ENCODE measurements around the gene SASH1. TPM values are rescaled to one million over a fixed set of nuclear protein-coding genes. Genes with fewer than 3 reads are reported as not detected.
"Not testable (repeated sequence)": the region's sequence is repeated elsewhere in the genome, so short reads cannot be mapped to it uniquely, and the experiment has no call there.

SASH1 gene
- total RNA-seq, 1 experiment from 2014 or later = 42.0 TPM

DNA sequence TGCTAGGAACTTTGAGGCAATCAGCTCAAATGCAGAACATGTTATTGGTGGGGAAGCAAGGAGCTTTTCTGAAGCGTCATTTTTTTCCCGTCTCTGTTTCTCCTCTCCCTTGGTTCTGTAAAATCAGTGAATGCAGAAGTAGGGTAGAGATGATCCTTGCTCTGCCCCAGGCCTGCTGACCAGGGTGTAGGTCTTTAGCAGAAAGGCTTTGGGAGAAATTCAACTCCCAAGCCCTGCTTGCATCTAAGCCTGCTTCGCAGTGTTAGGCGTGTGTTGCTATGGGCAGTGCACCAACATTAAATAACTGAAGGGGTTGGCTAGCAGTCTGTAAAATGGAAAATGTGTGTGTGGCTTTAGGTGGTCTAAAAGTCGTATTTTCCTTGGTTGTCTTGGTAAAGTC lies 45.9 kb downstream of the SASH1 start:
- H3K27me3 ChIP-seq (replicated peaks; ENCODE audit: control insufficient read depth, insufficient read depth, low read length) = no peaks in the 10 kb centered on the region
- H3K27me3 Mint-ChIP-seq (ENCODE audit: insufficient read depth, unreplicated experiment) = no peaks in the 10 kb centered on the region
- H3K27ac Mint-ChIP-seq (ENCODE audit: unreplicated experiment) = peak overlapping the region; percentile 34
- peaks cover 25% of the 10 kb centered on the region for H3K36me3 Mint-ChIP-seq (ENCODE audit: insufficient read depth, unreplicated experiment)
- BruUV-seq (replicated peaks) = no TSS peak
- intact Hi-C loops (cut with micrococcal nuclease; ENCODE audit: unreplicated experiment) = no loop called here
- TF ChIP-seq, protein P1, sequence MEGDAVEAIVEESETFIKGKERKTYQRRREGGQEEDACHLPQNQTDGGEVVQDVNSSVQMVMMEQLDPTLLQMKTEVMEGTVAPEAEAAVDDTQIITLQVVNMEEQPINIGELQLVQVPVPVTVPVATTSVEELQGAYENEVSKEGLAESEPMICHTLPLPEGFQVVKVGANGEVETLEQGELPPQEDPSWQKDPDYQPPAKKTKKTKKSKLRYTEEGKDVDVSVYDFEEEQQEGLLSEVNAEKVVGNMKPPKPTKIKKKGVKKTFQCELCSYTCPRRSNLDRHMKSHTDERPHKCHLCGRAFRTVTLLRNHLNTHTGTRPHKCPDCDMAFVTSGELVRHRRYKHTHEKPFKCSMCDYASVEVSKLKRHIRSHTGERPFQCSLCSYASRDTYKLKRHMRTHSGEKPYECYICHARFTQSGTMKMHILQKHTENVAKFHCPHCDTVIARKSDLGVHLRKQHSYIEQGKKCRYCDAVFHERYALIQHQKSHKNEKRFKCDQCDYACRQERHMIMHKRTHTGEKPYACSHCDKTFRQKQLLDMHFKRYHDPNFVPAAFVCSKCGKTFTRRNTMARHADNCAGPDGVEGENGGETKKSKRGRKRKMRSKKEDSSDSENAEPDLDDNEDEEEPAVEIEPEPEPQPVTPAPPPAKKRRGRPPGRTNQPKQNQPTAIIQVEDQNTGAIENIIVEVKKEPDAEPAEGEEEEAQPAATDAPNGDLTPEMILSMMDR (IDR thresholded peaks at IDR 0.05; ENCODE audit: insufficient read depth in 1 of 2, low read depth in 1 of 2, low read length in 1 of 2, severe bottlenecking in 1 of 2, unreplicated experiment in 1 of 2) = no peak
- CTCF ChIA-PET = interaction anchor here (1.0 kb wide), 1 partner anchor 76 kb away, joined by 3 read pairs; no protein-coding TSS in a partner anchor
- peaks cover 6% of the 10 kb centered on the region for H3K4me1 Mint-ChIP-seq (ENCODE audit: low read depth, unreplicated experiment)
- no peaks in the 10 kb centered on the region for H3K36me3 ChIP-seq (ENCODE audit: control insufficient read depth, insufficient read depth, low read length)
- H3K9me3 Mint-ChIP-seq (ENCODE audit: unreplicated experiment) = no peaks in the 10 kb centered on the region
- no peak overlapping the region for H3K4me3 ChIP-seq (ENCODE audit: low read depth, low read length)
- no peaks in the 10 kb centered on the region for H3K4me1 ChIP-seq
- no peak for DNase-seq
- no peak overlapping the region for H3K4me3 Mint-ChIP-seq (ENCODE audit: unreplicated experiment)
- no peaks in the 10 kb centered on the region for H3K9me3 ChIP-seq
- POLR2A ChIA-PET = no interaction called here

DNA sequence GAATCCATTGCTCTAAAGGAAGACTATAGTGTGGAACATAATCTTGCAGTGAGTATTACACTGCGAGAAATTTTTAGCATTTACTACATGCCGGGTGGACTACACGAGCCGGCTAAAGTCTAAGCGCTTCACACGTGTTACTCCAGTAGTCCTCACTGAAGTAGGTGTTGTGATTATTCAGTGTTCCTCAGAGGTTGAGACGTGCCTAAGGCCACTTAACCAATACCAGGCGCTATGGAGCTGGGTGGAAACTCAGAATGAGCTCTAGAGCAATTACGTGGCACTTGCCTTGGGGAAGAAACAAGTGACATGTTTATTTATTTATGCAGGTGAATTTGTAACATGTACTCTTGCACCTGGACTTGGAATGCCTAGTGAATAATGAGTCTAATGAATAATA lies 46.4 kb downstream of the SASH1 start:
- no peaks in the 10 kb centered on the region for H3K4me1 ChIP-seq
- H3K4me3 ChIP-seq (ENCODE audit: low read depth, low read length) = no peak overlapping the region
- H3K4me1 Mint-ChIP-seq (ENCODE audit: low read depth, unreplicated experiment) = peaks cover 6% of the 10 kb centered on the region
- H3K27me3 Mint-ChIP-seq (ENCODE audit: insufficient read depth, unreplicated experiment) = no peaks in the 10 kb centered on the region
- no peaks in the 10 kb centered on the region for H3K36me3 ChIP-seq (ENCODE audit: control insufficient read depth, insufficient read depth, low read length)
- TF ChIP-seq, protein P1 (IDR thresholded peaks at IDR 0.05; ENCODE audit: insufficient read depth in 1 of 2, low read depth in 1 of 2, low read length in 1 of 2, severe bottlenecking in 1 of 2, unreplicated experiment in 1 of 2) = no peak
- BruUV-seq (replicated peaks) = no TSS peak
- intact Hi-C loops (cut with micrococcal nuclease; ENCODE audit: unreplicated experiment) = no loop called here
- DNase-seq = no peak
- H3K27me3 ChIP-seq (replicated peaks; ENCODE audit: control insufficient read depth, insufficient read depth, low read length) = no peaks in the 10 kb centered on the region
- H3K27ac Mint-ChIP-seq (ENCODE audit: unreplicated experiment) = peak overlapping the region; percentile 34
- CTCF ChIA-PET = interaction anchor here (1.0 kb wide), 1 partner anchor 75 kb away, joined by 3 read pairs; no protein-coding TSS in a partner anchor
- no peak overlapping the region for H3K4me3 Mint-ChIP-seq (ENCODE audit: unreplicated experiment)
- H3K9me3 ChIP-seq = no peaks in the 10 kb centered on the region
- POLR2A ChIA-PET = no interaction called here
- peaks cover 29% of the 10 kb centered on the region for H3K36me3 Mint-ChIP-seq (ENCODE audit: insufficient read depth, unreplicated experiment)
- no peaks in the 10 kb centered on the region for H3K9me3 Mint-ChIP-seq (ENCODE audit: unreplicated experiment)

DNA sequence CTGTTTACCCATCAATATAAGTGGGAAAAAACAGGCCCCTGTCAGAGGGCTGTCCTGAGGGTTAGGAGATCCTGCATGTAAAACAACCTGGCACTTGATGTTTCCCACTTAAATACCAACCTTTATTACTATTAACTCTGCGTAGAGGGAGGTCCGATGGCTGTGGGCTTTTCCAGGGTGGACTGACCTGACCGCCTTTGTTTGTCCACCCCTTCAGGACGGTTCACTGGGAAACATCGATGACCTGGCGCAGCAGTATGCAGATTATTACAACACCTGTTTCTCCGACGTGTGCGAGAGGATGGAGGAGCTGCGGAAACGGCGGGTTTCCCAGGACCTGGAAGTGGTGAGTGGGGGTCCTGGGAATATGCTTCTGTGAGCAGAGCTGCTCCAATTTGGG lies 47.3 kb downstream of the SASH1 start:
- ChIA-PET CTCF (no interaction called here), POLR2A (no interaction called here)
- Histone ChIP-seq H3K4me3 (ENCODE audit: low read depth, low read length) (no peak overlapping the region), H3K27me3 (replicated peaks; ENCODE audit: control insufficient read depth, insufficient read depth, low read length) (no peaks in the 10 kb centered on the region), H3K9me3 (no peaks in the 10 kb centered on the region), H3K4me1 (no peaks in the 10 kb centered on the region), H3K36me3 (ENCODE audit: control insufficient read depth, insufficient read depth, low read length) (no peaks in the 10 kb centered on the region)
- Mint-ChIP-seq H3K36me3 (ENCODE audit: insufficient read depth, unreplicated experiment) (peaks cover 31% of the 10 kb centered on the region), H3K27ac (ENCODE audit: unreplicated experiment) (no peak overlapping the region), H3K27me3 (ENCODE audit: insufficient read depth, unreplicated experiment) (no peaks in the 10 kb centered on the region), H3K4me3 (ENCODE audit: unreplicated experiment) (no peak overlapping the region), H3K9me3 (ENCODE audit: unreplicated experiment) (no peaks in the 10 kb centered on the region), H3K4me1 (ENCODE audit: low read depth, unreplicated experiment) (peaks cover 6% of the 10 kb centered on the region)
- no TSS peak for BruUV-seq (replicated peaks)
- DNase-seq = no peak
- TF ChIP-seq, protein P1 (IDR thresholded peaks at IDR 0.05; ENCODE audit: insufficient read depth in 1 of 2, low read depth in 1 of 2, low read length in 1 of 2, severe bottlenecking in 1 of 2, unreplicated experiment in 1 of 2) = no peak
- intact Hi-C loops (cut with micrococcal nuclease; ENCODE audit: unreplicated experiment) = no loop called here

DNA sequence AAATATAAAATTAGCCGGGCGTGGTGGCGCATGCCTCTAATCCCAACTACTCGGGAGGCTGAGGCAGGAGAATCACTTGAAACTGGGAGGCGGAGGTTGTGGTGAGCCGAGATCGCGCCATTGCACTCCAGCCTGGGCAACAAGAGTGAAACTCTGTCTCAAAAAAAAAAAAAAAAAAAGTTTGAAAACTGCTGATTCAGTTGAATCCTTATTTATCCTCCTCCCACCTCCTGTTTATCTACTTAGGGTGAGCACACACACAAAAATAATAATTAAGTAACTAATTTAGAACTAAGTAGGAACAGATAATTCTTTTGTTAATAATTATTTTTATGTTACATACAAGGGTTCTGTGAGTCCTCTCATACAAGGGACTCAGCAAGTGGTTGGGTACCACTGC lies 49.5 kb downstream of the SASH1 start:
- intact Hi-C loops (cut with micrococcal nuclease; ENCODE audit: unreplicated experiment); H3K9me3 ChIP-seq; H3K4me3 ChIP-seq (ENCODE audit: low read depth, low read length); H3K4me1 Mint-ChIP-seq (ENCODE audit: low read depth, unreplicated experiment); POLR2A ChIA-PET; DNase-seq; H3K27me3 ChIP-seq (replicated peaks; ENCODE audit: control insufficient read depth, insufficient read depth, low read length); BruUV-seq (replicated peaks); H3K27me3 Mint-ChIP-seq (ENCODE audit: insufficient read depth, unreplicated experiment); H3K9me3 Mint-ChIP-seq (ENCODE audit: unreplicated experiment); H3K36me3 ChIP-seq (ENCODE audit: control insufficient read depth, insufficient read depth, low read length); H3K4me3 Mint-ChIP-seq (ENCODE audit: unreplicated experiment); H3K27ac Mint-ChIP-seq (ENCODE audit: unreplicated experiment); CTCF ChIA-PET; H3K4me1 ChIP-seq: not testable (repeated sequence)
- H3K36me3 Mint-ChIP-seq (ENCODE audit: insufficient read depth, unreplicated experiment) = peaks cover 31% of the 10 kb centered on the region
